Measurements from ENCODE around the gene GNG13. TPM values are rescaled to one million over a fixed set of nuclear protein-coding genes. Genes with fewer than 3 reads are reported as not detected.

Gene GNG13
- total RNA-seq, 5 donors from 2014 or later (not counting 1 experiment from before 2014, with no cell fraction given), result not detected

DNA sequence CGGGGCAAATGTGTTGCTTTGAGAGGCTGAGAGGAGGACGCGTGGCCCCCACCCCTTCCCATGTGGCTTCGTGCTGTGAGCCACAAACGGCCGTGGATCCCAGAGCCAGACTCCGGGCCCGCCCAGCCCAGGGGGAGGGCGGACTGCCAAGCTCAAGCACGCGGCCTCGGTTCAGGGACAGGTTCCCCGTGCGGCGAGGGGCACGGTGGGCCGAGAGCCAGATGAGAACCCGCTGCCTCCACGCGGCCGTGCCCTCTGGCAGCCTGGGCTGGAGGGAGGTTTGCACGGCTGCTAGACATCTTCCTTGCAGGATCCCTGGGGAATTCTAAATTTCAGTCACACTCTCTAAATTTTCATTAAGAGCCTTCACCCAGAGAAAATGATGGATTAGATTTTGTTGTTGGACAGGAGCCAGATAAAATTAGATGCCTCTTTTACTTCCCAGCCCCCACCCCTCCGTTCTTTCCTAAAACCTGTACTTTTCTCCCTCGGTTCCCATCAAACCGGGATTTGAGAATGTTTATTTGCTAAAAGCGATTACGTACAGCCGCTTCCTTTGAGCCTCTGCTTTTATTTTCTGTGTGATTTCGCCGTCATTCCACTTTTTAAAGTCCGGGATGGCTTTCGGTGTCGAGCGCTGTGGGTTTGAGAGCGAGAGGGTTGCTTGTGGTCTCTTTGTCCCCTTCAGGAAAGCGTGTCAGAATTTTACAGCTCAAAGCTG, 25.0 kb upstream of the GNG13 start:
- Mint-ChIP-seq H3K9me3 (no peaks in the 10 kb centered on the region), H3K4me1 (peaks cover 0 to 3% (median 0%) of the 10 kb centered on the region in 3 donors), H3K4me3 (no peak overlapping the region), H3K27me3 (peaks cover 0 to 36% of the 10 kb centered on the region in 2 donors), H3K27ac (no peak overlapping the region), H3K36me3 (no peaks in the 10 kb centered on the region)
- WGBS (ENCODE audit: insufficient coverage), result 76% methylated on average over 22 of the region's 36 CpGs
- CTCF ChIA-PET, result no interaction called here
- Histone ChIP-seq H3K27ac (ENCODE audit: low read length) (no peak overlapping the region), H3K9me3 (no peaks in the 10 kb centered on the region), H3K27me3 (replicated peaks in 1 of 2; ENCODE audit: control insufficient read depth in 2 of 2, extremely low read depth in 1 of 2, insufficient read depth in 2 of 2, low read length in 1 of 2) (peaks cover 0 to 75% of the 10 kb centered on the region in 2 experiments), H3K4me1 (ENCODE audit: control insufficient read depth in 1 of 2, extremely low read depth in 1 of 2, insufficient read depth in 2 of 2, low read length in 2 of 2) (no peaks in the 10 kb centered on the region), H3K4me3 (ENCODE audit: control insufficient read depth in 1 of 2, extremely low read depth in 1 of 2, low read length in 1 of 2) (no peak overlapping the region), H3K36me3 (ENCODE audit: control insufficient read depth in 2 of 2, extremely low read depth in 1 of 2, insufficient read depth in 1 of 2, low read length in 1 of 2) (no peaks in the 10 kb centered on the region)
- POLR2A ChIA-PET, result no interaction called here
- no peak for DNase-seq
- ATAC-seq (replicated peaks in 1 of 4), result no peak

- H3K27me3 Mint-ChIP-seq, result peaks cover 0 to 30% of the 10 kb centered on the region in 2 donors
- peaks cover 6 to 9% (median 7%) of the 10 kb centered on the region in 3 donors for H3K4me1 Mint-ChIP-seq
- H3K4me3 Mint-ChIP-seq, result no peak overlapping the region
Observed at GRCh38 chr16:824601-825000, 24.1 kb upstream of the GNG13 start.

GRCh38 chr16:824194-824593, 23.7 kb upstream of the GNG13 start:
- DNase-seq, result no peak
- Histone ChIP-seq H3K9me3 (no peaks in the 10 kb centered on the region), H3K27me3 (replicated peaks in 1 of 2; ENCODE audit: control insufficient read depth in 2 of 2, extremely low read depth in 1 of 2, insufficient read depth in 2 of 2, low read length in 1 of 2) (peaks cover 0 to 71% of the 10 kb centered on the region in 2 experiments), H3K27ac (ENCODE audit: low read length) (no peak overlapping the region), H3K36me3 (ENCODE audit: control insufficient read depth in 2 of 2, extremely low read depth in 1 of 2, insufficient read depth in 1 of 2, low read length in 1 of 2) (no peaks in the 10 kb centered on the region), H3K4me3 (ENCODE audit: control insufficient read depth in 1 of 2, extremely low read depth in 1 of 2, low read length in 1 of 2) (no peak overlapping the region), H3K4me1 (ENCODE audit: control insufficient read depth in 1 of 2, extremely low read depth in 1 of 2, insufficient read depth in 2 of 2, low read length in 2 of 2) (peaks cover 6 to 7% of the 10 kb centered on the region in 2 experiments)
- CTCF ChIA-PET, result no interaction called here
- Mint-ChIP-seq H3K4me1 (peaks cover 9 to 13% (median 10%) of the 10 kb centered on the region in 3 donors), H3K36me3 (no peaks in the 10 kb centered on the region), H3K9me3 (no peaks in the 10 kb centered on the region), H3K27me3 (peaks cover 0 to 27% of the 10 kb centered on the region in 2 donors), H3K4me3 (no peak overlapping the region), H3K27ac (no peak overlapping the region)
- POLR2A ChIA-PET, result no interaction called here
- 87% methylated on average over 20 of the region's 22 CpGs for WGBS (ENCODE audit: insufficient coverage)
- no peak for ATAC-seq (replicated peaks in 1 of 4)

More at GRCh38 chr16:824601-825000, 24.1 kb upstream of the GNG13 start:
- no peaks in the 10 kb centered on the region for H3K9me3 Mint-ChIP-seq
- ATAC-seq (replicated peaks in 1 of 4) (no peak), DNase-seq (no peak)
- peaks cover 3 to 4% of the 10 kb centered on the region in 2 experiments for H3K4me1 ChIP-seq (ENCODE audit: control insufficient read depth in 1 of 2, extremely low read depth in 1 of 2, insufficient read depth in 2 of 2, low read length in 2 of 2)
- H3K36me3 ChIP-seq (ENCODE audit: control insufficient read depth in 2 of 2, extremely low read depth in 1 of 2, insufficient read depth in 1 of 2, low read length in 1 of 2), result no peaks in the 10 kb centered on the region
- ChIA-PET CTCF (no interaction called here), POLR2A (no interaction called here)
- H3K27ac ChIP-seq (ENCODE audit: low read length), result no peak overlapping the region
- H3K27me3 ChIP-seq (replicated peaks in 1 of 2; ENCODE audit: control insufficient read depth in 2 of 2, extremely low read depth in 1 of 2, insufficient read depth in 2 of 2, low read length in 1 of 2), result peaks cover 0 to 69% of the 10 kb centered on the region in 2 experiments
- no peak overlapping the region for H3K4me3 ChIP-seq (ENCODE audit: control insufficient read depth in 1 of 2, extremely low read depth in 1 of 2, low read length in 1 of 2)
- no peaks in the 10 kb centered on the region for H3K36me3 Mint-ChIP-seq
- 89% methylated on average over 25 of the region's 25 CpGs for WGBS (ENCODE audit: insufficient coverage)
- H3K27ac Mint-ChIP-seq, result no peak overlapping the region
- no peaks in the 10 kb centered on the region for H3K9me3 ChIP-seq

- H3K27ac ChIP-seq (ENCODE audit: low read length), result no peak overlapping the region
- no peaks in the 10 kb centered on the region for H3K9me3 ChIP-seq
- ChIA-PET POLR2A (no interaction called here), CTCF (no interaction called here)
- DNase-seq, result no peak
- Mint-ChIP-seq H3K27ac (no peak overlapping the region), H3K36me3 (no peaks in the 10 kb centered on the region), H3K27me3 (peaks cover 0 to 25% of the 10 kb centered on the region in 2 donors), H3K9me3 (no peaks in the 10 kb centered on the region), H3K4me3 (no peak overlapping the region), H3K4me1 (peaks cover 9 to 14% (median 11%) of the 10 kb centered on the region in 3 donors)
- ATAC-seq (replicated peaks in 1 of 4), result no peak
- H3K4me1 ChIP-seq (ENCODE audit: control insufficient read depth in 1 of 2, extremely low read depth in 1 of 2, insufficient read depth in 2 of 2, low read length in 2 of 2), result peaks cover 6 to 8% of the 10 kb centered on the region in 2 experiments
- H3K27me3 ChIP-seq (replicated peaks in 1 of 2; ENCODE audit: control insufficient read depth in 2 of 2, extremely low read depth in 1 of 2, insufficient read depth in 2 of 2, low read length in 1 of 2), result peaks cover 0 to 71% of the 10 kb centered on the region in 2 experiments
- WGBS (ENCODE audit: insufficient coverage), result 86% methylated on average over 5 of the region's 9 CpGs
- H3K36me3 ChIP-seq (ENCODE audit: control insufficient read depth in 2 of 2, extremely low read depth in 1 of 2, insufficient read depth in 1 of 2, low read length in 1 of 2), result no peaks in the 10 kb centered on the region
- H3K4me3 ChIP-seq (ENCODE audit: control insufficient read depth in 1 of 2, extremely low read depth in 1 of 2, low read length in 1 of 2), result no peak overlapping the region
Observed at GRCh38 chr16:822909-823297, 22.4 kb upstream of the GNG13 start.

- H3K9me3 Mint-ChIP-seq, result no peaks in the 10 kb centered on the region
- DNase-seq, result no peak
- WGBS (ENCODE audit: insufficient coverage), result 82% methylated on average over 18 of the region's 21 CpGs
- CTCF ChIA-PET, result no interaction called here
- no peaks in the 10 kb centered on the region for H3K36me3 ChIP-seq (ENCODE audit: control insufficient read depth in 2 of 2, extremely low read depth in 1 of 2, insufficient read depth in 1 of 2, low read length in 1 of 2)
- H3K4me3 Mint-ChIP-seq, result no peak overlapping the region
- no peaks in the 10 kb centered on the region for H3K36me3 Mint-ChIP-seq
- H3K27ac ChIP-seq (ENCODE audit: low read length), result no peak overlapping the region
- H3K9me3 ChIP-seq, result no peaks in the 10 kb centered on the region
- H3K4me1 Mint-ChIP-seq, result peaks cover 9 to 14% (median 11%) of the 10 kb centered on the region in 3 donors
- H3K27ac Mint-ChIP-seq, result no peak overlapping the region
- H3K4me3 ChIP-seq (ENCODE audit: control insufficient read depth in 1 of 2, extremely low read depth in 1 of 2, low read length in 1 of 2), result no peak overlapping the region
- H3K27me3 ChIP-seq (replicated peaks in 1 of 2; ENCODE audit: control insufficient read depth in 2 of 2, extremely low read depth in 1 of 2, insufficient read depth in 2 of 2, low read length in 1 of 2), result peaks cover 0 to 74% of the 10 kb centered on the region in 2 experiments
- POLR2A ChIA-PET, result no interaction called here
- no peak for ATAC-seq (replicated peaks in 1 of 4)
- peaks cover 6 to 8% of the 10 kb centered on the region in 2 experiments for H3K4me1 ChIP-seq (ENCODE audit: control insufficient read depth in 1 of 2, extremely low read depth in 1 of 2, insufficient read depth in 2 of 2, low read length in 2 of 2)
- H3K27me3 Mint-ChIP-seq, result peaks cover 0 to 25% of the 10 kb centered on the region in 2 donors
Observed at GRCh38 chr16:822174-822908, 21.8 kb upstream of the GNG13 start.

GRCh38 chr16:821751-822150, 21.2 kb upstream of the GNG13 start:
- Mint-ChIP-seq H3K27ac (no peak overlapping the region), H3K4me3 (no peak overlapping the region), H3K27me3 (peaks cover 0 to 23% of the 10 kb centered on the region in 2 donors), H3K36me3 (no peaks in the 10 kb centered on the region), H3K9me3 (no peaks in the 10 kb centered on the region), H3K4me1 (peaks cover 9 to 14% (median 11%) of the 10 kb centered on the region in 3 donors)
- WGBS (ENCODE audit: insufficient coverage), result 75% methylated on average over 9 of the region's 13 CpGs
- no peaks in the 10 kb centered on the region for H3K36me3 ChIP-seq (ENCODE audit: control insufficient read depth in 2 of 2, extremely low read depth in 1 of 2, insufficient read depth in 1 of 2, low read length in 1 of 2)
- no peak for ATAC-seq (replicated peaks in 1 of 4)
- H3K4me3 ChIP-seq (ENCODE audit: control insufficient read depth in 1 of 2, extremely low read depth in 1 of 2, low read length in 1 of 2), result no peak overlapping the region
- POLR2A ChIA-PET, result no interaction called here
- H3K27me3 ChIP-seq (replicated peaks in 1 of 2; ENCODE audit: control insufficient read depth in 2 of 2, extremely low read depth in 1 of 2, insufficient read depth in 2 of 2, low read length in 1 of 2), result peaks cover 0 to 74% of the 10 kb centered on the region in 2 experiments
- CTCF ChIA-PET, result no interaction called here
- H3K4me1 ChIP-seq (ENCODE audit: control insufficient read depth in 1 of 2, extremely low read depth in 1 of 2, insufficient read depth in 2 of 2, low read length in 2 of 2), result peaks cover 6 to 8% of the 10 kb centered on the region in 2 experiments
- H3K9me3 ChIP-seq, result no peaks in the 10 kb centered on the region
- DNase-seq, result no peak
- H3K27ac ChIP-seq (ENCODE audit: low read length), result no peak overlapping the region
